RPMI7951 (cell line): ENCODE results near the gene GPR35. TPM values are rescaled to one million over a fixed set of nuclear protein-coding genes. Genes with fewer than 3 reads are reported as not detected.
"Not testable (repeated sequence)": the region's sequence is repeated elsewhere in the genome, so short reads cannot be mapped to it uniquely, and the experiment has no call there.

Experiments
- DNase-seq: peaks from one replicate; pipeline ENCODE4 v3.0.0-alpha.2; 2012; ENCODE audit warnings: low read depth
- total RNA-seq: library from RNA; depleted of rRNA; stranded (reverse); fragments of >200 nt; shearing (Covaris generic); gene quantifications from 2 replicates; pipeline ENCODE4 v1.2.3, GENCODE V29; 2014; rRNA removed

Gene GPR35
- total RNA-seq, 1 experiment from 2014 or later: 0.12 TPM

DNA sequence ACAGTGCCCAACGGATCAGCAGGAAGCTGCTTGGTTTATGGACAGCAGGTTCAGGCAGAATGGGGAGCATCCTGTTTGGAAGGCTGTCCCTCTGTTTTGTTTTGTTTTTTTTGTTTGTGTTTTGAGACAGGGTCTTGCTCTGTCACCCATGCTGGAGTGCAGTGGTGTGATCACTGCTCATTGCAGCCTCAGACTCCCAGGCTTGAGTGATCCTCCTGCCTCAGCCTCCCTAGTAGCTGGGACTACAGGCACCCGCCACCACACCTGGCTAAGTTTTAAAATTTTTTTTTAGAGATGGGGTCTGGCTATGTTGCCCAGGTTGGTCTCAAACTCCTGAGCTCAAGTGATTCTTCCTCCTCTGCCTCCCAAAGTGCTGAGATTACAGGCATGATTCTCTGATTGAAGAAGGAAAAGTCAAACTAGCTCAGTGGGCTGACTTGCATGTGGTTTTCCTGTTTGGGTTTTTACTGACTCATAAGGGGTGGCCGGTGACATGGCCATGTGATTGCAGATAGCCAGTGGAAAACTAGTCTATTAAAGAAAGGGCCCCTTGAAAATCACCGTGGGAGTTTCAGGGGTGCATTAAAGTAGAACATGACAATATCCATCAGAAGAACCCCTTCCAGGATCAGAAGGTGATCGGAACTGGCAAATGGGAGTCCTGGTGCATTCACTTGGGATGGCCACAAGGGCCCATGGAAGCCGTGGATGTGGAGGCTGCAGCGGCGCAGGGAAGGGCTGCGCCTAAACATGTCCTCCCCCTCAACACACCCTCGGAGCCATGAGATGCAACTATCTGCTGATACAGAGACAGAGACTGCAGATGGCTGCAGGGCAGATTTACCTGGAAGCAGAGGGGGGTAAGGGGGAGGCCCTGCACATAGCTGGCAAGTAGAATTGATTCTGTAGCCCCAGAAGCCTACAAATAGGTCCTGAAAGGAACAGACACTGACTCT, 30.9 kb downstream of the GPR35 start:
- peak; percentile 52 for DNase-seq

DNA sequence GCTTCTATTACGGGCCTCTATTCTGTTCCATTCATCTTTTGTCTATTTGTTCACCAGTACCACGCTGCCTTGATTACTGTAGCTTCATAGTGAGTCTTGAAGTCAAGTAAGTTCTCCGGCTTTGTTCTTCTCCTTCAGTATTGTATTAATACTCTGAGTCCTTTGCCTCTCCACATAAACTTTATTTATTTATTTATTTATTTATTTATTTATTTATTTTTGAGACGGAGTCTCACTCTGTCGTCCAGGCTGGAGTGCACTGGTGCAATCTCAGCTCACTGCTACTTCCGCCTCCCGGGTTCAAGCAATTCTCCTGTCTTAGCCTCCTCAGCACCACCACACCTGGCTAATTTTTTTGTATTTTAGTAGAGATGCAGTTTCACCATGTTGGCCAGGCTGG, 34.6 kb downstream of the GPR35 start:
- DNase-seq: not testable (repeated sequence)

DNA sequence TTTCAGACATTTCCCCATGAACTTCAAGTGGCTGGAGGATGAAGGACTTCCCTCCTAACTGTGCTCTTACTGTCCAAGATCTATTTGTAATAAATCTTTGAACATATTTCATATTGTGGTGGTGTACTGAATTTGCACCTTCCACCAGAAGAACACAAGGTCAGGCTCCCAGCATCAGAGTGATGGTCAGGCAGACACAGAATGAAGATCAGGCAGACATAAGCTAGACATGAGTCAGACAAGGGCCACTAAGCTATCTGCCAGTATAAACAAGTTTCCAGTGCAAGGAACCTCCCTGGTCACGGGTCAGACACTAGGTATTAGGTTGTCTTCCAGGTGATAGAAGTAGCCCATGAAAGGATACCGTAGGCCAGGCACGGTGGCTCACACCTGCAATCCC, 37.4 kb downstream of the GPR35 start:
- DNase-seq: no peak

DNA sequence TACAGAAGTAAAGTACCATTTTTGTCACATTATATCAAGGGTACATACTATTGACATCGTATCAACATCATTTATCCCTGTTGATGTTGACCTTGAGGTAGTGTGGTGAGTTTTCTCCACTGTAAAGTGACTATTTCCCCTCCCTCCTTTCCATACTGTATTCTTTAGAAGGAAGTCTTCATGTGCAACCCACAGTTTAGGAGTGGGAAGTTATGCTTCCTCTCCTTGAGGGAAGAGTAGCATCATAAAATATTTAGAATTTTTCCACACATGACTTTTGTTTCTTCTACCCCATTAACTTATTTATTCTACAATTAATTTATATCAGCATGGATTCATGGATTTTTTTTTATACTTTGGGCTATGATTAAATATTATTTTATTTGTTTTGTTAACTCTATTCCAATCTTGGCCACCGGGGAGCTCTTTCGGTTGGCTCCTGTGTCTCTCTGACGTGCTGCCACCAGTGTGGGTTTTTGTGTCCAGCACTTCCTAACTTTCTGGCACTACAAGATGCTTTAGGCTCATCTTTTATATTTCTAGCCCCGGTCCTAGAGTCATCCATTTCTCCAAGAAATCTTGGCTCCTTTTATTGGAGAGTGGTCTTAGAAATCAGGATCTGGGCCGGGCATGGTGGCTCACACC, 38.4 kb downstream of the GPR35 start:
- no peak for DNase-seq

DNA sequence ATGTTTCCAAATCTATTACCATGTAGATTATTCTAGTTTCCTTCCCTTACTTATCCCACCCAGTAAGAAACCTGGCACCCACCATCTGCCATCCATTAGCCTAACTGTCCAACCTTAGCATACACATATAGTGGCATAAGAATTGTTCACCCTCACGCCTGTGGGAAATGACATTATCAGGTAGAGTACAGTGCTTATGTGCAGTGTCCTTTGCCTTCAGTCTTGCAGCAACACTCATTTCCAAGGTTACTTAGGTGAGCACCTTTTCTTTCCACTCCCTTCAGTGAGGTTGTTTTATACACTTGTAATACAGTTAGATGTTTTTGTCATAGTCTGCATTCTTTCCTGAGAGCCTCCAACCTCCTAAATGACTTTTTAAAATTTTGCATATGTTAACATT, 39.3 kb downstream of the GPR35 start:
- DNase-seq: no peak

DNA sequence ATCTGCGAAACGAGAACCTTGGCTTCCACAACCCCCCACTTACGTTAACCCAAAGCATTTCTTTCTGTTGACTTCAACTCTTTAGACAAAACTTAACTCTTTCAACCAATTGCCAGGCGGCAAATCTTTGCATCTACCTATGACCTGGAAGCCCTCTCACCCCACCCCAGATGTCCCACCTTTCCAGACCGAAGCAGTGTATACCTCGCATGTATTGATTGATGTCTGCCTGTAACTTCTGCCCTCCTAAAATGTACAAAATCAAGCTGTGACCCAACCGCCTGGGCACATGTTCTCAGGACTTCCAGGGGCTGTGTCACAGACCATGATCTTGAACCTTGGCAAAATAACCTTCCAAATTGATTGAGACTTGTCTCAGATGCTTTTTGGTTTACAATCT, 45.1 kb downstream of the GPR35 start:
- DNase-seq: no peak

DNA sequence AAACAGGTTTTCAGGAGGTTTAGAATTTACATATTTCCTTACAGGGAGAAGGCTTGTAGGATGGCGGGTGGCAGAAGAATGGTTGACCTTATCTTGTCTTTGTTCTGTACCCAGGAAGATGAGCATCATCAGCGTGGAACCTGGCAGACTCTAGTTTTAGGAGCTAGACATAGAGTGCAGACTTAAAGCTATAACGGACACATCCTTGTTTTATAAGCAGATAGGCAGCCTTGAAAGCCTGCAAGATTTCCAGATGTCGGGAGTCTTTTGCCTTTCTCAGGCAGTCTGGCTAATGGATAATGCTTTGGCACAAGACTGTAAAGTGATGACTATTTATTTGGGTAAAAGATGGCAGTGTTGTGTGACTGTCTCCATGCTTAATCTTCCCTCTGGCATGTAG, 45.7 kb downstream of the GPR35 start:
- no peak for DNase-seq

DNA sequence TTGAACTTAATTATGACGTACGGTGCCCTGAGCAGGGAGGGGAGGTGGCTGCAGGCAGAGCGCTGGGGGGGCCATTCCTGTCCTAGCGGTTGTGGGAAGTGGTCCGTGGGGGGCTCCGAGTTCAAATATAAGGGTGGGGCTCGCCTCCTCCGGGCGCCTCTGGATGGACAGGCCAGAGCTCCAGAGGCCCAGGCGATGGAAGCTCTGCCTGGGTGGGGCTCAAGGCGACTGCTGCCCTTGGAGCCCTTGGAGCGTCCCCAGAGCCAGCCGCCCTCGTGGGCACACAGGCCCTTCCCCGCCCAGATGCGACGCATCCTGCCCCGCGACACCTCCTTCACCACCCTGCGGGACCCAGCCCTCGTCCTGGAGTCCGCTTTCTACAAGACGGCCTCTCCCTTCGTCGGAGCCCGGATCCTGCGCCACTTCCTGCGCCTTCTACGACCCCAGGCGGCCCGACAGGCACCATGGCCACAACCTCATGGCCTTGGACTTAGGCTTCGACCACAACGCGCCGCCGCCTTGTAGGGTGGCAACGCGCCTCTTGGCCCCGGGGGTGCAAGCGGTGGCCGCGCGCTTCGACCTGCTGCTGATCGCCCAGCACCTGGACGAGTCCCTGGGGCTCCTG, 46.9 kb downstream of the GPR35 start:
- DNase-seq: no peak

DNA sequence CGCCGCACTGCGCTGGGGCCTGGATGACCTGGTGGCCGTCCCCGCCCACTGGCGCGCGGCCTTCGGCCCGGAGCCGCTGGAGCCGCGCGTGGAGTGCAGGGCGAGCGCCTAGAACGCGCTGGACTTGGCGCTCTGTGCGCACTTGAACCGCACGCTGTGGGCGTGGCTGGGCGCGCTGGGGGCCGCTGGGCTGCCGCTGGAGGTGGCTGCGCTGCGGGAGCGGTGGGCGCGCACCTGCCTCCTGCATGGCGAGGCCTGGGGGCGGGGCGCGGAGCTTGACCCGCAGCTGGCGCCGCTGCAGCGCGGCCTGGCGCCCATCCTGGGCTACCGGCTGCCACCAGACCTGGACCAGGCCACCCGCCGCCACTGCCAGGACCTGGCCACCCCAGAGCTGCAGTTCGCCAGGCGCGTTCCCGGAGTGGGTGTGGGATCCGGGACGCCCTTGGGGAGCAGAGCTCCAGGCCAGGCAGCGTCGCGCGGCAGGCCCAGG, 47.5 kb downstream of the GPR35 start:
- DNase-seq: no peak

DNA sequence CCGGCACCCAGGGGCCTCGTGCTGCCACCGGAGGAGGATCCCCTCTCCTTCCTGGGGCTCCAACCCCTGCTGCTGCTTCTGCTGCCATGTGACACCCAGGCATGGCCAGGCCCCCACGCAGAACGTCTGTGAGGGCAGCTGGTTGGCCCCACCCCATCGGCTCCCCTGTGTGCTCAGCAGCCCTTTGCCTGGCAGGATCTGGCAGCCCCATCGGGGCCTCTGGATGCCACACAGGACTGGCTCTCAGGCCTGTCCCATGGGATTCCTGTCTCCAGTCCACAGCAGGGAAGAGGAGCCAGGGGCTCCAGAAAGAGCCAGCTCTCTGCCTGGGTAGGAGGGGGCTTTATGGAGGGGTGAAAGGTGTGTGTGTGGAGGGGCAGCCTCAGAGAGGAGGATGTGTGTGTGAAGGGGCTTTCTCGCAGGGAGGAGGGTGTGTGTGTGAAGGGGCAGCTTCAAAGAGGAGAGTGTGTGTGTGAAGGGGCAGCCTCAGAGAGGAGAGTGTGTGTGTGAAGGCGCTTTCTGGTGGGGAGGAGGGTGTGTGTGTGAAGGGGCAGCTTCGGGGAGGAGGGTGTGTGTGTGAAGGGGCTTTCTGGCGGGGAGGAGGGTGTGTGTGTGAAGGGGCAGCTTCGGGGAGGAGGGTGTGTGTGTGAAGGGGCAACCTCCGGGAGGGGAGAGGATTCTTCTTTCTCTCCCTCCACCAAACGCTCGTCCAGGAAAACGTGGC, 49.3 kb downstream of the GPR35 start:
- DNase-seq: not testable (repeated sequence)

DNA sequence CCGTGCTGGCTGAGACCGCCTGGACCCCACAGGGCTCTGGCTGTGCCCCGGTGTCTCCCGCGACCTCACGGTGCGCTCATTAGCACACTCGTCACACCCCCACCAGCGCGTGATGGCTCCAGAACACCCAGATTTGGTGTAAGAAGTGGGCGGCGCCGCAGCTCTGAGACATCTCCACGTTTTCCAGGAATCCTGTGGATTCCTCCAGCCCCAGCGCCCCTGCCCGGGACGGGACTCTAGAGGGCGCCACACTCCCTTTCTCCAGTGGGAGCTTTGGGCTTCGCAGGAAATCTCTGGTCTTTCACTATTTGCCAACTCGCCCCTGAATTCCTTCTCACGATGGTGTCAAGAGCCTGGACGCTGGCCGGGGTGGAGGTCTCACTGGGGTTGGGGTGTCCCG, 50.1 kb downstream of the GPR35 start:
- not testable (repeated sequence) for DNase-seq

DNA sequence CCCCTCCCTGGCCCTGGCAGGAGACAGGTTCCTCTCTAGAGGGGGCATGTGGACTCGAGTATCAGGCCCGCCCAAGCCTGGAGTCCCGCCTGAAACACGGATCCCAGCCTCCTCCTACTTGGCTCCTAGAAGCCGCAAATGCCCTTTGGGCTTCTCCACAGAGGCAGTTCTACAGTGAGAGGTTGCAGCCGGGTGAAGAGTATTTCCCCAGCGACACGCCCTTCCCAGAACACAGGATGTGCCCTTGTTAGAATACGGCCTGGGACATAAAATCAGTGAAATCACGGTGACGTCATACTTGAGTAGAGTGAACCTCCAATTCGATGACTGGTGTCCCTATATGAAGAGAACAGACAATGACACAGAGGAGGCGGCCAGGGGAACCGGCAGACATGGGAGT, 52.8 kb downstream of the GPR35 start:
- DNase-seq: not testable (repeated sequence)

DNA sequence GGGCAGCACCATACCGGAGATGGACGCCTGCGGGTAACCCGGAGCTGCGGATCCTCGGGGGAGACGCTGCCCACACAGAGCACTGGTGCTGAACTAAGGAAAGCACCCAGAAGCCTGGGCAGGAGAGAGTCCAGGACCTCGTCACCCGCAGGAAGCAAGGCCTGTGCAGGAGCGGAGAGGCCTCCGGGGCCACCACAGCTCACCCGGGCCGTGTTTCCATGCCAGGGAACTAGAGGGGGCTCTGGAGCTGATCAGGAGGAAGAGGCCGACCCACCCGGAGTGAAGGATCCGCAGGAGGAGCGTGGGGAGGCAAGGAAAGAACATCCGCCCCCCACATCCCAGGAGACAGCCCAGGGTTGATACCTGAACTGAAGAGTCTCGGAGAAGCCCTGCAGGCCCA, 53.6 kb downstream of the GPR35 start:
- DNase-seq: not testable (repeated sequence)

DNA sequence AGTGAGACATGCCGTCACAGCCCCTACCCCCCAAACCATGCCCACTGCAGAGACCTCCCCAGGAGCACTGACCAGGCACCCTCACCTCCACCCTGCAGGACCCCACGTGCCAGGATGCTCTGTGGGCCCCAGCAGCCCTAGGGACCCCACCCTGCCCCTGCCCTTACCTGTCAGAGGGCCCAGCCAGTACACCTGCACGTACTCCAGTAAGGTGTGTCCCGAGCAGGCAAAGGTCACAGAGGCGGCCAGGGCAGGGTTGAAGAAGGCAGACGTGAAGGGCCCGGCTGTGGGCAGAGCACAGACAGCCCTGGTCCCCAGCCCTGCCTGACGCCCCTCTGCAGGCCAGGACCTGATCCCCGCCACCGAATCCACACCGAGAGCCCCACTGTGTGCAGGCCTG, 54.9 kb downstream of the GPR35 start:
- DNase-seq: not testable (repeated sequence)

Other genes with a start within 250 kb of the GPR35 start
- gene GPC1, start 189.8 kb upstream of the GPR35 start, total RNA-seq: 13.9 and 24.1 TPM in 2 replicates
- gene ANKMY1, start 67.5 kb upstream of the GPR35 start, total RNA-seq: 3.6 and 4.0 TPM in 2 replicates
- gene DUSP28, start 65.1 kb upstream of the GPR35 start, total RNA-seq: 5.3 and 11.7 TPM in 2 replicates
- gene RNPEPL1, start 57.0 kb upstream of the GPR35 start, total RNA-seq: 13.1 and 15.4 TPM in 2 replicates
- gene CAPN10, start 38.7 kb upstream of the GPR35 start, total RNA-seq: 11.4 and 14.0 TPM in 2 replicates
- not detected in 2 replicates for gene AQP12B, start 57.4 kb downstream of the GPR35 start, total RNA-seq
- not detected in 2 replicates for gene AQP12A, start 66.4 kb downstream of the GPR35 start, total RNA-seq
- 0.36 TPM in 1 of 2 replicates, not detected in the other for gene KIF1A, start 194.7 kb downstream of the GPR35 start, total RNA-seq
- 0.10 and 0.24 TPM in 2 replicates for gene AGXT, start 243.3 kb downstream of the GPR35 start, total RNA-seq